LHCN-M2 (cell line): ENCODE measurements around the gene HES4. TPM values are rescaled to one million over a fixed set of nuclear protein-coding genes. Genes with fewer than 3 reads are reported as not detected.

ENCODE experiments used
- DNase-seq: peaks from one replicate; pipeline ENCODE4 v3.0.0-alpha.2; 2012; ENCODE audit warnings: low read depth
- polyA plus RNA-seq: library from polyadenylated mRNA; unstranded; fragments of >200 nt; gene quantifications from one replicate; pipeline ENCODE4 v1.2.1, GENCODE V29; 2012; ENCODE audit warnings: missing spikeins
- total RNA-seq: library from RNA; depleted of rRNA; stranded (reverse); fragments of >200 nt; gene quantifications from 2 replicates; pipeline ENCODE4 v1.2.3, GENCODE V29; 2014; rRNA removed

The HES4 gene, protein sequence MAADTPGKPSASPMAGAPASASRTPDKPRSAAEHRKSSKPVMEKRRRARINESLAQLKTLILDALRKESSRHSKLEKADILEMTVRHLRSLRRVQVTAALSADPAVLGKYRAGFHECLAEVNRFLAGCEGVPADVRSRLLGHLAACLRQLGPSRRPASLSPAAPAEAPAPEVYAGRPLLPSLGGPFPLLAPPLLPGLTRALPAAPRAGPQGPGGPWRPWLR
- 2.4 and 2.9 TPM in 2 replicates for total RNA-seq
- polyA plus RNA-seq, result 2.7 TPM

DNA sequence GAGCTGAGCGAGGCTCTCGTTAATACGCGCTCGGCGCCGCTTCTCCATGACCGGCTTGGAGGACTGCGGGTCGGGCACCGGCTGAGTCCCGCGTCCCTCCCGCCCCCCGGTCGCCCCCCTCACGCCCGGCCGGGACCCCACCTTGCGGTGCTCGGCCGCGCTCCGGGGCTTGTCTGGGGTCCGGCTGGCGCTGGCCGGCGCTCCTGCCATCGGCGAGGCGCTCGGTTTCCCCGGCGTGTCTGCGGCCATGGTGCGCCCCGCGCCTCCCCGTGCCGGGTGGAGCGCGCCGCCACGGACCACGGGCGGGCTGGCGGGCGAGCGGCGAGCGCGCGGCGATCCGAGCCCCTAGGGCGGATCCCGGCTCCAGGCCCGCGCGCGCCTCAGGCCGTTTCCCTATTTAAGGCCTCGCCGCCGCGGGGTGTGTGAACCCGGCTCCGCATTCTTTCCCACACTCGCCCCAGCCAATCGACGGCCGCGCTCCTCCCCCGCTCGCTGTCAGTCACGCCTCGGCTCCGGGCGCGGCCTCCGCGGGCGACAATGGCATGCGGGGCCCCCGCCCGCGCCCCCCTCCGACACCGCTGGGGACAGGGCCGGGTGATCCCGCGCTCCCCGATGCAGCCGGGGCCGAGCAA, at the start of gene HES4:
TSS of gene HES4 (minus strand) at position 373 of the 632 bp plus-strand sequence. CDS start at position 249, 124 bp downstream.
- peak; percentile 73 for DNase-seq

DNA sequence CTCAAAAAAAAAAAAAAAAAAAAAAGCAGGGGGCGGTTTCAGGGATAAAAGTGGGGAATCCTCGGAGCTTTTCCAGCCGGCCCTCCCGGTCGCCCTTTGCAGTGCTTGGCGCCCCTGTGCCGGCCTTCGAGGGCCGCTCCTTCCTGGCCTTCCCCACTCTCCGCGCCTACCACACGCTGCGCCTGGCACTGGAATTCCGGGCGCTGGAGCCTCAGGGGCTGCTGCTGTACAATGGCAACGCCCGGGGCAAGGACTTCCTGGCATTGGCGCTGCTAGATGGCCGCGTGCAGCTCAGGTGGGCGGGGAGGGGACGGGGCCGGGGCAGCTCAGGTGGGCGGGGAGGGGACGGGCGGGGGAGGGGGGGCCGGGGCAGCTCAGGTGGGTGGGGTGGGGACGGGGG, 48.9 kb upstream of the HES4 start:
- DNase-seq, result no peak

DNA sequence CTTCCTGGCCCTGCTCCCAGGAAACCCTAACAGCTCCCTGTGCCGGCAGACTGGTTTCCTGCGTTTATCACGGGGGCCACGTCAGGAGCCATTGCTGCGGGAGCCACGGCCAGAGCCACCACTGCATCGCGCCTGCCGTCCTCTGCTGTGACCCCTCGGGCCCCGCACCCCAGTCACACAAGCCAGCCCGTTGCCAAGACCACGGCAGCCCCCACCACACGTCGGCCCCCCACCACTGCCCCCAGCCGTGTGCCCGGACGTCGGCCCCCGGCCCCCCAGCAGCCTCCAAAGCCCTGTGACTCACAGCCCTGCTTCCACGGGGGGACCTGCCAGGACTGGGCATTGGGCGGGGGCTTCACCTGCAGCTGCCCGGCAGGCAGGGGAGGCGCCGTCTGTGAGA, 48.1 kb upstream of the HES4 start:
- no peak for DNase-seq

DNA sequence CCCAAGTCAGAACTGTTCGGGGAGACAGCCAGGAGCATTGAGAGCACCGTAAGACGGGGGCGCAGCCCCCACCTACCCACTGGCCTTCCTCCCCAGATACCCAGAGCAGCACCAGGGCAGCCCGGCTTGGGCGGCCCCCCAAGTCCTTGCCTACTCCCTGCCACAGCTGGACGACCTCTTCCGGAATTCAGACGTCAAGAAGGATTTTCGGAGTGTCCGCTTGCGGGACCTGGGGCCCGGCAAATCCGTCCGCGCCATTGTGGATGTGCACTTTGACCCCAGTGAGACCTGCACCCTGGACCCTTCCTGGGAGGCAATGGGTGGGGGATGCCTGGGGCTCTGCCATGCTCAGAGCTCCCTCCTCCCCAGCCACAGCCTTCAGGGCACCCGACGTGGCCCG, 47.5 kb upstream of the HES4 start:
- DNase-seq, result no peak

DNA sequence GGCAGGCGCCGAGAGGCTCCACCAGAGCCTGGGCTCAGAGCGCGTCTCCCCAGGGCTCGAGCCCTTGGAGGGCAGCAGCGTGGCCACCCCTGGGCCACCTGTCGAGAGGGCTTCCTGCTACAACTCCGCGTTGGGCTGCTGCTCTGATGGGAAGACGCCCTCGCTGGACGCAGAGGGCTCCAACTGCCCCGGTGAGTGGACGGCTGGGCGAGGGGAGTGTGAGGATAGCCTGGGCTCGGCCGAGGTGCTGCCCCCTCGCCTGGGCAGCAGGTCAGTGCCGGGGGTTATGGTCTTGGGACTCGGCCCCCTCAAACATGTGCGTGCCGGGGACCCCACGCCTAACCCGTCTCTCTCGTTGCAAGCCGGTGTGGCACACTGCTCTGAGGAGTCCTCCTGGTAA, 46.9 kb upstream of the HES4 start:
- no peak for DNase-seq

DNA sequence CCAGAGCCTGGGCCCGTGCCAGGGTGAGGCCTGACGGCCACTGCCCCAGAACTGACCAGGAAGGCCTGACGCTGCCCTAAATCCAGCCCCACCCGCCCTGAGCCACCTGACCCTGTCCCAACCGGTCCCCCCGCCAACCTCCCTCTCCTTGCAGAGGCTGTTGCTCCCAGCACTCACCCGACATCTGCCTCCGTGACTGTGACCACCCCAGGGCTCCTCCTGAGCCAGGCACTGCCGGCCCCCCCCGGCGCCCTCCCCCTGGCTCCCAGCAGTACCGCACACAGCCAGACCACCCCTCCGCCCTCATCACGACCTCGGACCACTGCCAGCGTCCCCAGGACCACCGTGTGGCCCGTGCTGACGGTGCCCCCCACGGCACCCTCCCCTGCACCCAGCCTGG, 46.3 kb upstream of the HES4 start:
- DNase-seq, result no peak

DNA sequence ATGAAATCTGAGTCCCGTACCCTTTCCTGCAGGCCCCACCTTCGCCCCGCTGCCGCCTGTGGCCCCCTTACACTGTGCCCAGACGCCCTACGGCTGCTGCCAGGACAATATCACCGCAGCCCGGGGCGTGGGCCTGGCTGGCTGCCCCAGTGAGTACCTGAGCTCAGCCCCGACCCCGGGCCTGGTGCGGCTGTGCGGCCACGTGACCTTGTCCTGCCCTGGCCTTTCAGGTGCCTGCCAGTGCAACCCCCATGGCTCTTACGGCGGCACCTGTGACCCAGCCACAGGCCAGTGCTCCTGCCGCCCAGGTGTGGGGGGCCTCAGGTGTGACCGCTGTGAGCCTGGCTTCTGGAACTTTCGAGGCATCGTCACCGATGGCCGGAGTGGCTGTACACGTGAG, 45.2 kb upstream of the HES4 start:
- no peak for DNase-seq

DNA sequence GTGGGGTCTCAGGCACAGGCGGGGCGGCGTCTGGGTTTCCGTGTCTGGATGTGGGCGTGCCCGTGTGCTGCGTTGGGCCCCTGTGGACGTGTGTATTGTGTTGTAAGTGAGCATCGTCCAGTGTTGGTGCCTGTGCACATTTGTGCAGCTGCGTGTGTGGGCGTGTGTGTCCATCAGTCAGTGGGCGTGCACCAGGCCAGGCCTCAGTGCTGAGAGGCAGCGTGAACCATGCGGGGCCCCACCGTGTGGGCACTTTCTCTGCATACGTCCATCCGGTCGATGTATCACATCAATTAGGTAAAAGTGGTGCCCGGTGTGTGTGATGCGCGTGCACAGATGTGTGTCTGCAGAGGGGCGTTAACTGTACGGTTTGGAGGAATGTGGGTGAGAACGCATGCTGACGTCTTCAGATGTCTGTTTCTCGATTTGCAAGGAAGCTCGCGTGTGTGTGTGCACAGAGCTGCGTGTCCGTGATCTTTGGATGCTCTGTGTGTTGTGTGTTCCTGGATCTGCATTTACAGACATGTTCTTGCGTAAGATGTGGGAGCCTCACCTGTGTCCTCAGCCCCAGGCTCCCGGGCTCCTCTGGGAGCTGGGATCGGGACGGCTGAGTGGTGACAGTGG, 44.7 kb upstream of the HES4 start:
- no peak for DNase-seq

DNA sequence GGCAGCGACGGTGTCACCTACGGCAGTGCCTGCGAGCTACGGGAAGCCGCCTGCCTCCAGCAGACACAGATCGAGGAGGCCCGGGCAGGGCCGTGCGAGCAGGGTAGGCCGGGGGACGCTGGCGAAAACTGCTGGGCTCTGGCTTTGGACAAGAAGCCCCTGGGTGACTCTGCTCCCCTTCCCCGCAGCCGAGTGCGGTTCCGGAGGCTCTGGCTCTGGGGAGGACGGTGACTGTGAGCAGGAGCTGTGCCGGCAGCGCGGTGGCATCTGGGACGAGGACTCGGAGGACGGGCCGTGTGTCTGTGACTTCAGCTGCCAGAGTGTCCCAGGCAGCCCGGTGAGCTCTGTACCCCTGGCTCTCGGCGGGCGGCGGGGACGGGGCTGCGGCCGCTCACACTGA, 44.0 kb upstream of the HES4 start:
- DNase-seq, result no peak

DNA sequence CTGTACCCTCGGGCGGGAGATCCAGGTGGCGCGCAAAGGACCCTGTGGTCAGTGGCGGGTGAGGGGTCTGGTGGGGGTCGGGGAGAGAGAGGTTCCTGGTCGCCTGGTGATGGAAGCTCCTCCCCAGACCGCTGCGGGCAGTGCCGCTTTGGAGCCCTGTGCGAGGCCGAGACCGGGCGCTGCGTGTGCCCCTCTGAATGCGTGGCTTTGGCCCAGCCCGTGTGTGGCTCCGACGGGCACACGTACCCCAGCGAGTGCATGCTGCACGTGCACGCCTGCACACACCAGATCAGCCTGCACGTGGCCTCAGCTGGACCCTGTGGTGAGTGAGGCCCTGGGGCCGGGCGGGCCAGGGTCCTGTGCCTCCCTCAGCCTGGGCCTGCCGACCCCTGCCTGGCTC, 43.5 kb upstream of the HES4 start:
- no peak for DNase-seq

DNA sequence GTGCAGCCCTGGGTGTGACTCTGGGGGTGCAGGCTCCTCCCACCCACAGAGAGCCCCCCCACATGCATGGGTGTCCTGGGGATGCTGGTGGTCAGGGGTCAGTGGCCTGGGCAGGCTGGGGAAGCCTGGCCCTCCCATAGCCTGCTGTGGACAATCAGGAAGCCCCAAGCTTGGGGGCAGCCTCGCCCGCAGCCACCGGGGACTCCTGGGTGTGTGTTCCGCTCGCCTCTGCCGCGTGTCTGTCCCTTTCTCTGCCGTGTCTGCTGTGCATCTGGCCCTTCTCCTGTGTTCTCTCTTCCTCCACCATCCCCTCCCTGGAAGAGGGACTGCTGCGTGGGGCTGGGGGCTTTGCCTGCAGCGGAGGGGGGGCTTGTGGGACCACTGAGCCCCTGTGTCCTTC, 42.9 kb upstream of the HES4 start:
- DNase-seq, result no peak

DNA sequence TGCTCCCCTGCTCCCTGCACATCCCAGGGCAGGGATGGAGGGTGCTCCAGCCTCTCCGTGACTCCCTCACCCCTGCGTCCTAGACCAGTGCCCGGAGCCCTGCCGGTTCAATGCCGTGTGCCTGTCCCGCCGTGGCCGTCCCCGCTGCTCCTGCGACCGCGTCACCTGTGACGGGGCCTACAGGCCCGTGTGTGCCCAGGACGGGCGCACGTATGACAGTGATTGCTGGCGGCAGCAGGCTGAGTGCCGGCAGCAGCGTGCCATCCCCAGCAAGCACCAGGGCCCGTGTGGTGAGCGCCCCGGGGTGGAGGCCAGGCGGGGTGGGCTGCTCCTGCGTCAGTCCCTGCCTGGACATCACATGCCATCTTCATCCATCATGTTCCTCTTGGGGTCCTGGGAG, 42.0 kb upstream of the HES4 start:
- no peak for DNase-seq

DNA sequence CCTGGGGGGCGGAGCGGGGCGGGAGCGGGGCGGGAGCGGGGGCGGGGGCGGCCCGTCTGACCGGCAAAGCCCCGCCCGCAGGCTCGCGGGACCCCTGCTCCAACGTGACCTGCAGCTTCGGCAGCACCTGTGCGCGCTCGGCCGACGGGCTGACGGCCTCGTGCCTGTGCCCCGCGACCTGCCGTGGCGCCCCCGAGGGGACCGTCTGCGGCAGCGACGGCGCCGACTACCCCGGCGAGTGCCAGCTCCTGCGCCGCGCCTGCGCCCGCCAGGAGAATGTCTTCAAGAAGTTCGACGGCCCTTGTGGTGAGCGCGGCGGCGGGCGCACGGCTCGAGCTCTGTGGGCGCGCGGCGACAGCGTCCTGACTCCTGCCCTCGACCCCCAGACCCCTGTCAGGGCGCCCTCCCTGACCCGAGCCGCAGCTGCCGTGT, 41.2 kb upstream of the HES4 start:
- no peak for DNase-seq

DNA sequence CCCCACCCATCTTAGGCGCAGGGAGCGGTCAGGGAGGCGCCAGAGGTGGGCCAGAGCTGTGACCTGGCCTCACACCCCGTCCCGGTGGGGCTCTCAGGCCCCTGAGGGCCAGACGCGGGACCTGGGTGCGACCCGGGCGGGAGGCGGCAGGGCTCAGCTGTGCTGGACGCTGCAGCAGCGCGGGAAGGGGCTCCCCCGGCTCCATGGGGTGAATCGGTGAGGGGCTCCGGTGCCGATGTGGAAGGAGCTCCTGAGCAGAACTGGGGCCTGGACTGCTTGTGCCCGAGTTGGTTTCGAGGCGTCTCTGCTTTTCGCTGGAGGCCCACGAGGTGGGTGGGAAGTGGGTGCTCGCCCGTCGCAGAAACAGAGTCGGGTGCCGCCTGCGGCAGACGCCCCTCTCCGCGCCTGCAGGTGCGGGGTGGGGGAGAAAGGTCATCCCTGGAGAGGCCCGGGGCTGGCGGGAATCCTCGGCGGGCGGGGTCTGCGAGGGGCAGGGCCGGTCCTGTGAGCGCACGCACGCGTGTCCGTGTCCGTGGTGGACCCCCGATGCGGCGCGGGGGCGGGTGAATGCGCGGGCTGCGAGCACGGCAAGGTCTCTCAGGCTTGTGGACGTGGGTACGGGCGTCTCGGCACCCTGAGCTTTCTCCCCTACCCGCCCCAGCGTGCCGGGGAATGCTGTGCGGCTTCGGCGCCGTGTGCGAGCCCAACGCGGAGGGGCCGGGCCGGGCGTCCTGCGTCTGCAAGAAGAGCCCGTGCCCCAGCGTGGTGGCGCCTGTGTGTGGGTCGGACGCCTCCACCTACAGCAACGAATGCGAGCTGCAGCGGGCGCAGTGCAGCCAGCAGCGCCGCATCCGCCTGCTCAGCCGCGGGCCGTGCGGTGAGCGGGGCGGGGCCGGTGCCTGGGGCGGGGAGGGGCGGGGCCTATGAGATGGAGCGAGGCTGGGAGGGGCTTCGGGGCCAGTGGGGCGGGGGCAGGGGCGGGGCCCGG, 40.4 kb upstream of the HES4 start:
- DNase-seq, result peak; percentile 40

DNA sequence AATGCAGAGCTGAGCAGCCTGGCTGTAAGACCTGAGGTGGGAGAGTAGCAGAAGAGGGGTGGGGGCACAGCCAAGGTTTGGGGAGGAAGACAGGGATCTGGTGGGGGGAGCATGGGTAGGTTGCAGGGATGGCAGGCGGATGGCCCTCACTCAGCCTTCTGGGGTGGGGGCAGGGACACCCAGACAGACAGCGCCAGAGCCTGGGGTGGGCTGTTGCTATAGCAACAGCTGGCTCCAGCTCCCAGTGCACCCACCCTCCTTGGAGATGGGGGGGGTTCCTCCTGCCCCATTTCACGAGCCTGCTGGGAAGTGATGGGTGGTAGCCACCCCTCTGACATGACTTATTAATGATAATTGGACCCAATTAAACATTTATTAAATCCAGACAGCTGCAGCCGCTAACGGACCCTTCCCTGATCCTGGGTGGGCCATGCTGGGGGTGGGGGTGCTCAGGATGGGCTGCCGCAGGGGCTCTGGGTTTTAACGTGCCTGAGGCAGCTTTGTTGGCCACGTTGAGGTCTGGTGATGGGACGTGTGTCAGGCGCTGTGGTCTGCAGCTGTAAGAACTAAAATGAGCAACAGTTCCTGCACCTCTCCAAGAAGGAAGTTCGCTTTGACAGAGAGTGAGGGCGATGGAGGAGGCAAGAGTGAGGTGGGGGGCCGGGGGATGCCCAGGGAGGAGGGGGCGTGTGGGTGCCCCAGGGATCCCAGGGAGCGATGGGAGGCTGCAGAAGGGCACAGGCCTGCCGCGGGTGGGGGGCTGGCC, 39.4 kb upstream of the HES4 start:
- DNase-seq, result no peak

DNA sequence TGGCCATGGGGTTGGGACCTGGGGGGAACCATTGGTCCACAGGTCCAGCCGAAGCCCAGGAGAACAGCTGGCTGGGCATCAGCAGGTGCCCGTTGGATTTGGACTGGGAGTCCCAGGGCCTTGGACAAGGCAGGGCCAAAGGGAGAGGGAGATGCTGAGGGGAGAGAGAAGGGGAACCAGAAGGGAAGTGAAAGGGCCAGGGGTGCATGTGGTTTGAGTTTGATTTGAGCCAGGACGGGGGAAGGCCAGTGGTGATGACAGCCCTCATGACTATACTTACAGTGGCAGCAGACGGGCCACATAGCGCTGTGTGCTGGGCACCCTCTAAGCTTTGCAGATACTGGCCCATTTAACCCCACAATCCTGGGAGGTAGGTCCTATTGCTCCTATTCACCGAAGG, 38.8 kb upstream of the HES4 start:
- no peak for DNase-seq

DNA sequence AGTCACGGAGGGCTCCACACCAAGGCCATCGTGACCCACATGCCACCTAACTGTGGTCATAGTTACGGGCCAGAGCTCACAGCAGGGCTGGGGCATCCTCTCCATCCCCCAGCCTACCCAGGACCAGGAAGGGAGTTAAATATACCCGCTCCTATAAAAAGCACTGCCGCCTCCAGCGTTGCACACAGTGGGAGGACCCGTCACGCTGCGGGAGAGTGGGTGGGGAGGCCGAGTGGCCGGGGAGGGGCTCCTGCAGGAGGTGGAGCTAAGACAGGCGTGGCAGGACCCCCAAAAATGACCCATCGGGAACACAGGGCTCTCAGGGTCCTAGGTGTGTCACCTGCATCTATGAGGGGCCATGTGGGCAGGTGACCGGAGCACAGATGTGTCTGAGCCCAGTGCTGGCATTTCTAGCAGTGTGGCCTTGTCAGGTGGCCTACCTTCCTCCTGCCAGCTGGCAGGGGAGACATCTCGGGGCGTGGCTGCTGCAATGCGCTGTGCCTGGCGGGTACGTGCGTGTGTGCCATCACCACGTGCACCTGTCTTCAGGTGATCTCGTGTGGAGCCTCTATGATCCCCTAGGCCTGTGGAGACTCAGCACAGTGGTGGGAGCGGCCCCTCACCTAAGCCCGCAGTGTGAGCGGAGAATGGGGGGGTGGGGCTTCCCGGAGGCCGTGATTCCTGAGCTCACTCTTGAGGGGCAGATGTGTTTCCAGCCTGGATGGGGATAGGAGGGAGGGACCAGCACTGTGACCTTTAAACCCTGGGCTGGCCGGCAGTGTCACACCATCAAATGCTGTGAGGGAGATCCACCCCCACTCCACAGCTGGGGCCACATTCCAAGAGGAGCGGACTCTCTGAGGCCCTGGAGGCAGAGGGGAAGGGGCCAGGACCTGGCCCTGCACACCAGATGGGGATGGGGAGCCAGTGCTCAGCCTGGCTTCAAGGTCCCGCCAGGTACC, 37.8 kb upstream of the HES4 start:
- DNase-seq, result no peak

DNA sequence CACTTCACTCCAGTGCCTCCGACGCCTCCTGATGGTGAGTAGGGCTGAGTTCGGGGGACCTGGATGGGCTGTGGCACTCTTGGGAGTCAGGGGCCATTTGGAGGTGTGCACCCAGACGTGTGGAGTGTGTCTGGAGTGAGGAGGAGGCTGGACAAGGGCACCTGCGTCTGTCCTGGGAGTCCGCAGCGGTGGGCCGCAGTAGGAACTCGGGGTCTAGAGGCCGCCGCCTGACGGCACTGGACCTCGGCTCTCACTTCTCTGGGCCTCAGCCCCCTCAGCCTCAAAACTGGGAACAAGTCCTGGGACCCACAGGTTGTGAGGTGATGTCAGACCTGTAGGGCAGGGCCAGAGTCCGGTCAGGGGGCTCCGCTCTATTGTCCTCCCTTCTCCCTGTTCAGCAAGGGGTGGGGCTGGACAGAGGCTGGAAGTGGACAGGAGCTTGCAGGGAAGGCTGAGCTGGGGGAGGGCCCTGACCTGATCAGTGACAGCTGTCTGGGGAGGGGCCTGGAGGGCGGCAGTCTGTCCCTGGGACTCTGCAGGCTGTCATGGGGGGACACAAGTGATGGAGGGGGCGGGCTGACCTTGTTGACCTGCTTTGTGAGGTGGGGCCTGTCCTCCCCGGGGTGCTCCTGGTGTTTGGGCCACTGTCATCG, 35.5 kb upstream of the HES4 start:
- DNase-seq, result no peak

DNA sequence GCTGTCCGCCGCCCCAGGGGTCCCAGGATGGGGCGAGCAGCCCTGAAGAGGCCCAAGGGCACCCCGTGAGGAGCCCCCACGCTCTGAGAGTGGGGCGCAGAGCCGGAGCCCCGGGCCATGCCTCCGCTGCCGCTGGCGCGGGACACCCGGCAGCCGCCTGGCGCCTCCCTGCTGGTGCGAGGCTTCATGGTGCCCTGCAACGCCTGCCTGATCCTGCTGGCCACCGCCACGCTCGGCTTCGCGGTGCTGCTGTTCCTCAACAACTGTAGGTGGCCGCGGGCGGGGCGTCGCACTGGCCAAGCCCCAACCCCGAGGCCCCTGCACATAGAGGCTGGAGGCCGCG, 34.5 kb upstream of the HES4 start:
- no peak for DNase-seq
